GM19324 (cell line): ENCODE data around the gene SNX17.
"Not testable (repeated sequence)": the region's sequence is repeated elsewhere in the genome, so short reads cannot be mapped to it uniquely, and the experiment has no call there.

Experiments used
- ATAC-seq: cut with Tn5 transposase; IDR thresholded peaks from one replicate; pipeline ENCODE4 v1.9.1; 2021; ENCODE audit warnings: mild to moderate bottlenecking, moderate library complexity; ENCODE audit not compliant: unreplicated experiment, low FRiP score

Gene SNX17

GRCh38 chr2:27370026-27370815, at the start of gene SNX17, which contains the start of gene EIF2B4:
Gene SNX17, plus strand, starts transcription at chr2:27370616. Its CDS starts 128 bp downstream, at chr2:27370744.
Gene EIF2B4, minus strand, starts transcription at chr2:27370338. Its CDS starts 24 bp downstream, at chr2:27370314.
- peak; percentile 94 for ATAC-seq

GRCh38 chr2:27320958-27321543, 49.4 kb upstream of the SNX17 start:
- no peak for ATAC-seq

GRCh38 chr2:27322301-27322765, 48.1 kb upstream of the SNX17 start:
- no peak for ATAC-seq

- ATAC-seq = peak; percentile 92
Measured at GRCh38 chr2:27322766-27323595, 47.4 kb upstream of the SNX17 start, which contains the start of gene MPV17. Gene MPV17, minus strand, starts transcription at chr2:27323097. Its CDS starts 580 bp downstream, at chr2:27322517.

- no peak for ATAC-seq
Measured at GRCh38 chr2:27323596-27324285, 46.7 kb upstream of the SNX17 start.

- no peak for ATAC-seq
Measured at GRCh38 chr2:27324720-27325119, 45.7 kb upstream of the SNX17 start.

GRCh38 chr2:27335311-27335710, 35.1 kb upstream of the SNX17 start:
- ATAC-seq = no peak

GRCh38 chr2:27336173-27336572, 34.2 kb upstream of the SNX17 start:
- ATAC-seq = no peak

- no peak for ATAC-seq
Measured at GRCh38 chr2:27347641-27348040, 22.8 kb upstream of the SNX17 start.

GRCh38 chr2:27350106-27350693, 20.2 kb upstream of the SNX17 start:
- ATAC-seq = no peak

GRCh38 chr2:27351802-27352598, 18.4 kb upstream of the SNX17 start:
- no peak for ATAC-seq

- not testable (repeated sequence) for ATAC-seq
Measured at GRCh38 chr2:27353386-27353761, 17.0 kb upstream of the SNX17 start.

- ATAC-seq = no peak
Measured at GRCh38 chr2:27353762-27354596, 16.4 kb upstream of the SNX17 start.

GRCh38 chr2:27354597-27354927, 15.9 kb upstream of the SNX17 start:
- ATAC-seq = no peak

- ATAC-seq = peak; percentile 20
Measured at GRCh38 chr2:27356056-27356381, 14.4 kb upstream of the SNX17 start.

- peak; percentile 89 for ATAC-seq
Measured at GRCh38 chr2:27356382-27357181, 13.8 kb upstream of the SNX17 start, which contains the start of gene GTF3C2. Gene GTF3C2, minus strand, starts transcription at chr2:27356764. Its CDS starts 13,210 bp downstream, at chr2:27343554.

- ATAC-seq = no peak
Measured at GRCh38 chr2:27362678-27363420, 7.6 kb upstream of the SNX17 start.
